Lung (tissue), 12 donors: ENCODE results near the gene LRRC75A. TPM values are rescaled to one million over a fixed set of nuclear protein-coding genes. Genes with fewer than 3 reads are reported as not detected.

Experiments
- ATAC-seq: fragments of 200-7000 bp; cut with Tn5 transposase; one replicate; pipeline ENCODE4 v1.9.1; 2020; ENCODE audit warnings: moderate number of reproducible peaks; ENCODE audit not compliant: insufficient read depth, low FRiP score
- DNase-seq, 3 donors: peaks; one replicate each; pipeline ENCODE4 v3.0.0-alpha.2; 2013 to 2017
- H3K27ac ChIP-seq, 2 donors: one replicate each; pipeline ENCODE4 v1.5.1; 2013; ENCODE audit warnings: mild to moderate bottlenecking in 2 of 2, moderate library complexity in 2 of 2, control low read depth in 1 of 2, inconsistent platforms in 1 of 2, low read depth in 1 of 2, low read length in 1 of 2
- H3K27me3 ChIP-seq, 3 donors: one replicate each; pipeline ENCODE4 v1.5.1; 2013; ENCODE audit warnings: low read length in 2 of 3; ENCODE audit not compliant: control insufficient read depth in 3 of 3, insufficient read depth in 3 of 3
- H3K36me3 ChIP-seq, 4 donors: one replicate each; pipeline ENCODE4 v1.5.1; 2013; ENCODE audit warnings: low read length in 4 of 4, mild to moderate bottlenecking in 1 of 4, moderate library complexity in 1 of 4; ENCODE audit not compliant: control insufficient read depth in 4 of 4, insufficient read depth in 4 of 4
- H3K4me1 ChIP-seq, 5 donors: one replicate each; pipeline ENCODE4 v1.5.1; 2013; ENCODE audit warnings: low read length in 5 of 5, mild to moderate bottlenecking in 2 of 5, moderate library complexity in 1 of 5; ENCODE audit not compliant: control insufficient read depth in 5 of 5, insufficient read depth in 5 of 5
- H3K4me3 ChIP-seq: one replicate; pipeline ENCODE4 v1.5.1; 2013; ENCODE audit warnings: mild to moderate bottlenecking, control low read depth, moderate library complexity
- H3K9ac ChIP-seq, 2 donors: one replicate each; pipeline ENCODE4 v1.5.1; 2013; ENCODE audit warnings: low read length in 2 of 2, control low read depth in 1 of 2; ENCODE audit not compliant: insufficient read depth in 1 of 2
- H3K9me3 ChIP-seq, 4 donors: one replicate each; pipeline ENCODE4 v1.5.1; 2013; ENCODE audit warnings: low read length in 3 of 4, mild to moderate bottlenecking in 1 of 4, moderate library complexity in 1 of 4; ENCODE audit not compliant: control insufficient read depth in 4 of 4, insufficient read depth in 3 of 4
- WGBS, 2 donors: extraction: QIAGEN DNeasy Blood & Tissue Kit; methylation state at CpG; one replicate each; pipeline ENCODE4 v1.1.7; 2013; 5-methylcytosine and 5-hydroxymethylcytosine counted together
- polyA plus RNA-seq, 2 donors: library from polyadenylated mRNA; stranded (reverse); fragments of 200-250 nt; gene quantifications; one replicate each; pipeline ENCODE4 v1.2.1, GENCODE V29; 2013
- total RNA-seq, 2 donors: library from RNA; depleted of rRNA in 1 of 2; stranded (reverse); fragments of >200 nt in 1 of 2; gene quantifications; one replicate each; pipeline ENCODE4 v1.2.1, GENCODE V29; 2014 to 2021
- TF ChIP-seq, protein P1 (sequence below): IDR thresholded peaks from 2 replicates; pipeline ENCODE4 v1.5.1; 2012; ENCODE audit warnings: mild to moderate bottlenecking; ENCODE audit errors: control extremely low read depth, extremely low read depth
- donor health status: control.
- donor health status: control.
- donor health status: Bipolar disorder and iron deficiency.
- donor health status: healthy.
- donor health status: DM: yes; HTN: yes; CAD: no.

LRRC75A gene
- total and polyA plus RNA-seq, 4 donors = 0.68 to 3.4 (median 2.4) TPM

DNA sequence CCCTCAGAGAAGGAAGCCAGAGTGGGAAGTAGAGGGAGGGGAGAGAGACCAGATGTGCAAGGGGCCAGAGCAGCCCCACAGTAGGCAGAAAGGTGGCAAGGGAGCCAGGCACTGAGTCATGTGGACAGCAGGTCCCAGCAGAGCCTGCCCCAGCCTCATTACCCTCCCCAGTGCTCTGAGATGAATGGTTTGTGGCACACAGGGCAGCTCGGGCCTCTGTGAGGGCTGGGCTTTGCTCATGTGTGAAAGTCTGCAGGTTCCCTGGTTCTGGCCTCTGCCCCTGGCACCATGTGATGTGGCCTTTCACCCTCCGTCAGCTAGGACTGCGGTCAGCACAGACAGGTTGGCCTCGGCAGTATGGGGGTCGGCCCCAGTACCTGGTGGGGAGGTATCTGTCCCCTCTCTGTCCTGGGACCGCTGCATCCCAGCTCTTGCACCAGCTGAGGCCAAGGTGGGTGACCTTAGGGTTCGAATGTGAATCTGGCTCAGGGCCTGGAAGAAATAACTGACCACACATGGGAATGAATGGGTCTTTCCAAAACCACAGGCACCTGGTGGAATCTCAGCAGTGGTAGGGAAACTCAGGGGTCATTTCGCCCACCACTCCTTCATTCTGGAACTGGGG, 8.9 kb downstream of the LRRC75A start:
- H3K27me3 ChIP-seq = no peaks in the 10 kb centered on the region
- no peak overlapping the region for H3K9ac ChIP-seq
- H3K4me3 ChIP-seq = no peak overlapping the region
- ATAC-seq (no peak), DNase-seq (no peak)
- peaks cover 0 to 31% (median 14%) of the 10 kb centered on the region in 5 donors for H3K4me1 ChIP-seq
- no peaks in the 10 kb centered on the region for H3K36me3 ChIP-seq
- TF ChIP-seq, protein P1, sequence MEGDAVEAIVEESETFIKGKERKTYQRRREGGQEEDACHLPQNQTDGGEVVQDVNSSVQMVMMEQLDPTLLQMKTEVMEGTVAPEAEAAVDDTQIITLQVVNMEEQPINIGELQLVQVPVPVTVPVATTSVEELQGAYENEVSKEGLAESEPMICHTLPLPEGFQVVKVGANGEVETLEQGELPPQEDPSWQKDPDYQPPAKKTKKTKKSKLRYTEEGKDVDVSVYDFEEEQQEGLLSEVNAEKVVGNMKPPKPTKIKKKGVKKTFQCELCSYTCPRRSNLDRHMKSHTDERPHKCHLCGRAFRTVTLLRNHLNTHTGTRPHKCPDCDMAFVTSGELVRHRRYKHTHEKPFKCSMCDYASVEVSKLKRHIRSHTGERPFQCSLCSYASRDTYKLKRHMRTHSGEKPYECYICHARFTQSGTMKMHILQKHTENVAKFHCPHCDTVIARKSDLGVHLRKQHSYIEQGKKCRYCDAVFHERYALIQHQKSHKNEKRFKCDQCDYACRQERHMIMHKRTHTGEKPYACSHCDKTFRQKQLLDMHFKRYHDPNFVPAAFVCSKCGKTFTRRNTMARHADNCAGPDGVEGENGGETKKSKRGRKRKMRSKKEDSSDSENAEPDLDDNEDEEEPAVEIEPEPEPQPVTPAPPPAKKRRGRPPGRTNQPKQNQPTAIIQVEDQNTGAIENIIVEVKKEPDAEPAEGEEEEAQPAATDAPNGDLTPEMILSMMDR = no peak
- WGBS, 2 donors = 92 to 94% methylated on average over 8 of the region's 8 CpGs
- no peaks in the 10 kb centered on the region for H3K9me3 ChIP-seq
- H3K27ac ChIP-seq = no peak overlapping the region

DNA sequence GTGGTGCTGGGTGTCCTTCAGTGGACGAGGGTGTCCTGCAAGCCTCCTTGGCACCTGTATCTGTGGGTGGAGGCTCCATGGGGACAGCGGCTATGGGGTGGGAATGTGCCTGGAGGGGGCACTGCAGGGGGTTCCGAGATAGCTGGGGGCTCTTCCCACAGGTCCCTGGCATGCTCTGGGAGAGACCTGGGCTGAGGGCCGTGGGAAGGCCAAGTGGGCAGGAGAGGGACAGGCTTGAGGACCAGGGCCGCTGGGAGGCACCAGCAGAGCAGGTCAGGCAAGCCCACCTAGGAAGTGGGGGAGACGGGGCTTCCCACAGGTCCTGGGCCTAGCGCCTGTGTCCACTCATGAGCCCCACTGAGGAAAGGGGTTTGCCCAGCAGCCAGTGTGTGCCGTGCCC, 9.7 kb downstream of the LRRC75A start:
- no peaks in the 10 kb centered on the region for H3K27me3 ChIP-seq
- no peaks in the 10 kb centered on the region for H3K9me3 ChIP-seq
- peaks cover 0 to 29% (median 15%) of the 10 kb centered on the region in 5 donors for H3K4me1 ChIP-seq
- H3K4me3 ChIP-seq = no peak overlapping the region
- H3K27ac ChIP-seq = no peak overlapping the region
- 92 to 94% methylated on average over 8 of the region's 8 CpGs for WGBS, 2 donors
- ATAC-seq (no peak), DNase-seq (no peak)
- H3K36me3 ChIP-seq = no peaks in the 10 kb centered on the region
- TF ChIP-seq, protein P1 = no peak
- H3K9ac ChIP-seq = no peak overlapping the region

DNA sequence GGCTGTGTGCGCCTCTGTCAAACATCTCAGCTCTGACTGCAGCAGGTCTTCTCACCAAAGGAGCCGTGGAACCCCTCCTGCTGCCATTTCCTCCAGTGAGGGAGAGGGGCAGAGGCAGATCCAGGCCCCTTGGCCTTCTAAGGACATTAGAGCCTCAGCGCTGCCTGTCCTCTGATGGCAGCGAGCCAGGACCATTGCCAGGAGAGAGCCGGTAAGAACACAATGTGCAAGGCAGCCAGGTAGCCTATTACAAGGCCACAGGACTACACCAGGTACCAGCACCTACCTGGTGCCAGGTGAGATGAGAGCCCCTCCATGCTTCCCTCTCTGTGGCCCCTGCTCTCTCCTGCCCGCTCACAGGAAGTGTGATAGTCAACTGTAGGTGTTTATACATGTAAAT, 11.0 kb downstream of the LRRC75A start:
- ATAC-seq = no peak
- no peaks in the 10 kb centered on the region for H3K27me3 ChIP-seq
- H3K36me3 ChIP-seq = no peaks in the 10 kb centered on the region
- TF ChIP-seq, protein P1 = no peak
- H3K9me3 ChIP-seq = no peaks in the 10 kb centered on the region
- H3K4me1 ChIP-seq = peaks cover 0 to 18% (median 5%) of the 10 kb centered on the region in 5 donors
- H3K4me3 ChIP-seq = no peak overlapping the region
- H3K27ac ChIP-seq = no peak overlapping the region
- 88 to 93% methylated on average over 6 of the region's 6 CpGs for WGBS, 2 donors
- no peak for DNase-seq
- H3K9ac ChIP-seq = no peak overlapping the region

DNA sequence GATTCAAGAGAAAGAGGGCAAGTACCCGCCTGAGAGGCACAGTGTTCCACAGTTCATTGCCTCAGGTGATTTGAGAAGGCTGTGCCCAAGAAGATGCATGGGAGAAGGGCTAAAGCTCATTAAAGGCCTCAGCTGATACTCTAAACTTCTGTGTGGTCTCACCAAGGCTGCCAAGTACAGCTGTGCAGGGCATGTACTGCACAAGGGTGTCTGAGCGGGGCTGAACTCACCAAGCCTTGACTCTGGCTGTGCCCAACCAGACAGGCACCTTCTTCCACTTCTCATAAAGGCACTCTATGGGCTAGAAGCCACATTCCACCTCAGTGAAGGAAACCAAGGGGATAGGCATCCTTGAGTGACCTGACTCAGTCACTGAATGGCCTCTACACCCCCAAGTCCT, 12.7 kb downstream of the LRRC75A start:
- 94 to 100% methylated on average over 2 of the region's 2 CpGs for WGBS, 2 donors
- Histone ChIP-seq H3K4me3 (no peak overlapping the region), H3K27ac (no peak overlapping the region), H3K9ac (no peak overlapping the region), H3K27me3 (no peaks in the 10 kb centered on the region), H3K4me1 (peaks cover 0 to 4% (median under 1%) of the 10 kb centered on the region in 5 donors), H3K9me3 (no peaks in the 10 kb centered on the region), H3K36me3 (no peaks in the 10 kb centered on the region)
- DNase-seq = no peak
- ATAC-seq = no peak
- TF ChIP-seq, protein P1 = no peak
